Tongue (tissue), 2 donors: ENCODE results near the gene ALPL. TPM values are rescaled to one million over a fixed set of nuclear protein-coding genes. Genes with fewer than 3 reads are reported as not detected.
"Not testable (repeated sequence)": the region's sequence is repeated elsewhere in the genome, so short reads cannot be mapped to it uniquely, and the experiment has no call there.

ENCODE experiments used
- DNase-seq: peaks from one replicate; pipeline ENCODE4 v3.0.0-alpha.2; 2015
- total RNA-seq: library from RNA; depleted of rRNA; stranded (reverse); fragments of >200 nt; gene quantifications from one replicate; pipeline ENCODE4 v1.2.3, GENCODE V29; 2014

The ALPL gene
- total RNA-seq, 1 donor from 2014 or later: 3.8 TPM

- DNase-seq: no peak
Observed at GRCh38 chr1:21507511-21508270, 1.5 kb upstream of the ALPL start.

DNA sequence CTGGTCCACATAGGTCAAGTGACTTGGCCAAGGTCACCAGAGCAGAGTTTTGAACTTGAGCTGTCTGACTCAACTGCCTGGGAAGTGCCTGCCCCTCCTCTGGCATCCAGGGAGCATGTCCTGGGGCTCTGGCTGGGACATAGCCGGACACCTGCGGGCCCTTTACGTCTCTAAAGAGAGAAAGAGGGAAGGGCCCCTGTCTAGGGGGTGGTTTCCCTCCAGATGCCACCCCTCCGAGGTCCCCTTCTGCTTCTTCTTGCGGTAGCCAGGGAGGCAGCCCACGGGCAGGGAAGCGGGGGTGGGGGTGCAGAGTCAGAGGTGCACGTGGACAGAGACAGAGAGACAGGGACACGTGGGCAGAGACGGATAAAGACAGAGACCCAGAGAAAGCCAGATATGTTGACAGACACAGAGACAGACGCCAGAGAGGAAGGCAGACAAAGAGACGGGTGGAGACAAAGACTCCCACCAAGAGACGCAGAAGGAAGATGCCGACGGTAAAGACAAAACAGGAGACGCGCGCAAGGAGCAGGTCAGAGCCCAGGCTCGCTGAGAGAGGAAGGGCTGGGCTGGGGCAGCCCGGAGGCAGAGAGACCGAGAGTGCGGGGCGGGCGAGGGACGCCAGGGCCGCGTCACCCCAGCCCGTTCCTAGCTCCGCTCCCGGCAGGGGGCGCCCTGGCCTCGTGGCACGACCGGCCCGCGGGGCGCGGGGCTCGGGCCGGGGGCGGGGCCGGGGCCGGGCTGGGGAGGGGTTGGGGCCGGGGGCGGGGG lies 458 bp upstream of the ALPL start:
- peak; percentile 75 for DNase-seq

GRCh38 chr1:21510113-21510493 lies 880 bp downstream of the ALPL start:
- no peak for DNase-seq

DNA sequence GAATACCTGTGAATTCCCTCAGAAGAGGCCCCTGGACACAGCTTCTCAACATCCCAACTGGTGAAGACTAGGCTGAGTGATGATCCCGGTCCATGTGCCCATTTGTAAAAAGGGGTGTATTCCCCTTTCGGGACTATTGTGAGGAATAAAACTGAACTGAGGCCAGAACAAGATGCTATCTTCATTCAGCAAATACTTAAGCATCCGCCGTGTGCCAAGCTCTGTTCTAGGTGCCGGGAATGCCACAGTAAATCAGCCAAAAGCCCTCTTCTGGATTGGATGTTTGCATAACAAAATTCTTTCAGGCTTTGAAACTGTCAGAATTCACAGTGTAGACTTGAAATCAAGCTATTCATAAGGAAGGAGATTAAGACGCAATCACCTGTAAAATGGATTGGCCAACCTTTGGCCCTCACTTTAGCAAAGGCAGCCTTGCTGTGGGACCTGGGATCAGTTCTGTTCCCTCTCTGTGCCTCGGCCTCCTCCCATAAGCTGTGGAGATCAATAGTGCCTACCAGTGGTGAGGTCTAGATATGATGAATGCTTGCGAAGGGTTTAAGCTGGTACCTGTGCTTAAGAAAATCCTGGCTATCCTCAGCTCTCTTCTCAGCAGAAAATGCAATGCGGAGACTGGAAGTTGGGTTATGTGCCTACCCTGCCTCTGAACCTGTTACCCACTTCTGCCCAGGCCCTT lies 1.8 kb downstream of the ALPL start:
- no peak for DNase-seq

DNA sequence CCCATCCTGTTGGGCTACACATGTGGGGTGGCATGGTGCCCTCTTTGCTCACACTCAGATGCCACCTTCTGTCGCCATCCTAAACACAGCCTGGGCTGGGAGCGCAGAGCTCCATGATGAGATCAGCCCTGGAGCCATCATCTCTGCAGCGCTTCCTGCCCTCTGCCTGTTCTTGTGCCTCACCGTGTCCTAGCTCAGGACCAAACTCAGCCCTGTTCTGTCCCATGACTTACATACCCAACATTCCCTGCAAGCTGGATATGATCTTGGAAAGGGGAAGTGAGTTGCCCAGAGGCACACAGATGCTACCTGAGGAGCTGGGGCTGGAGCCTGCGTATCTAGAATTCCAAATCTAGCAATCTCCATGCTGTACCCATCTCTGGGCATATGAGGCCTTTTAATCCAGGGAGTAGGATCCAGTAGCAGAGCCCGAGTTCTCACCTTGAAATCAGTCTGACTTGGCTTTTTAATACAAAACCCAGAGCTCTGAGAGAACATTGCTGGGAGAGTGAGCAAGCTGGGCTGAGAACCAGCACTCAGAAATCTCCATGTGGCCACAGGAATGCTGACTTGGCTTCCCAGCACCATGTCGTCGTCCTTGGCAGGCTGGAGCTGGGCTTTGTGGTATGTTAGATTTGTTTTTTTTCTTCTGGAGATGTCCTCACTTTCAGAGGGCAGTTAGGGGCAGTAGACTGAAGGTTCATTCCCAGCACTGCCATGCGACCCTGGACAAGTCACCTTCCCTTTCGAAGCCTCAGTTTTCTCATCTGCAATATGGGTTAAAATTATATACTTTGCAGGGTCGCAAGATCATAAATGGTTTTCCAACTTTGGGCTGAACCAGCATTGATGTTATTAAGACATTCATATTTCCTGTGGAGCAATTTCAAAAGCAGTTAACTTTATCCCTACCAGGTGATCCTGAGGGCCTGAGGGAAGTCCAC lies 2.6 kb downstream of the ALPL start:
- DNase-seq: peak; percentile 54

DNA sequence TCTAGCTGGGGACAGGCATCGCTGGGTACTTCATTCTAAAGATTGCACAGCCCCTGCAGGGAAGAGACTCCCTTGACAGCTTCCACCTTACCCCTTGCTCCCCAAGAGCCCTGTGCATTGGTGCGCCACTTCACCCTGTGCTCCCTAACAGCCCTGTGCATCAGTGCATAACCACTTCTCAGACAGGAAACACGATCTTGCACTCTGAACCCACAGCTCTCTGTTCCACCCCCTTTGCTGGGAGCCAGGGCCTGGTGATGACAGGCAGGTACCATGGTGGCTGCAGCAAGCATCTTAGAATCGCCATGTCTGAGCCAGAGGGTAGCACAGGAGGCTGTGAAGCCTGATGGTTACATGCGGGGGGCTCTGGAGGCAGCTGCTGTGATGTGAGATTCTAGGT lies 5.0 kb downstream of the ALPL start:
- DNase-seq: no peak

- DNase-seq: no peak
Observed at GRCh38 chr1:21517161-21517589, 8.0 kb downstream of the ALPL start.

DNA sequence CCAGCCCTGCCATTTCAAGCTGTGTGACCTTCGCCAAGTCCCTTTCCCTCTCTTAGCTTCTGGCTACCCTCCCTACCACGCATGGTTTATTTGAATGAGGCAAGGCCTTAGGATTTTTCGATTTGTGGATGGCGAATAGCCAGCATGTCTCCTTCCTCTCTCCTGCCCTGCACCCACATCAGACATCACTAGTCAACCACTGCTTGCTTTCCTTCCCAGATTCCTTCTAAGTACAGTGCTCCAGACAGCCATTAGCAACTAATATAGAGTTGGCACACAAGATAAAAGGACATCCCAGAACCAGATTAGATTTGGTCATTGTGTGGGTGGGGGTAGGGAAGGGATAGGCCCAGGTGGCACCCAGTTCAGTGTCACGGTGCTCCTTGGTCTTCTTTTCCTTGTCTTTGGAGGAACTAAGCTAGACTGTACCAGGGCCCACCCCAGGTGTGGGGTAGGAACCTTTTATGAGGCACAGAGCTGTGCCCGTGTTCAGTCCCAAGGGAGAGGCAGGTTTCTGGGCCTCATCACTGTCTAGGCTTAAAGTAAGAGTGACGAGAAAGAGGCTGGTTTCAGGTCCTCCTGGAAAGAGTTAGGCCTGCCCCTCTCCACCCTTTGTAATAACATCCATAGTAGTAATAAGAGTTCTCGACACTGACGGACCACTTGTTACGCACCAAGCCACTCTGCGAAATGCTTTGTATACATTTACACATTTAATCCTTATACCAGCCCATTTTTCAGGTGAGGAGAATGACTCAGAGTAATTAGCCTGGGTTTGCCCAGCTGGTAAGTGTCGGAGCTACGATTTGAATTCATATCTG lies 8.6 kb downstream of the ALPL start:
- no peak for DNase-seq

- DNase-seq: no peak
Observed at GRCh38 chr1:21518774-21519455, 9.7 kb downstream of the ALPL start.

GRCh38 chr1:21519486-21520070 lies 10.4 kb downstream of the ALPL start:
- not testable (repeated sequence) for DNase-seq

DNA sequence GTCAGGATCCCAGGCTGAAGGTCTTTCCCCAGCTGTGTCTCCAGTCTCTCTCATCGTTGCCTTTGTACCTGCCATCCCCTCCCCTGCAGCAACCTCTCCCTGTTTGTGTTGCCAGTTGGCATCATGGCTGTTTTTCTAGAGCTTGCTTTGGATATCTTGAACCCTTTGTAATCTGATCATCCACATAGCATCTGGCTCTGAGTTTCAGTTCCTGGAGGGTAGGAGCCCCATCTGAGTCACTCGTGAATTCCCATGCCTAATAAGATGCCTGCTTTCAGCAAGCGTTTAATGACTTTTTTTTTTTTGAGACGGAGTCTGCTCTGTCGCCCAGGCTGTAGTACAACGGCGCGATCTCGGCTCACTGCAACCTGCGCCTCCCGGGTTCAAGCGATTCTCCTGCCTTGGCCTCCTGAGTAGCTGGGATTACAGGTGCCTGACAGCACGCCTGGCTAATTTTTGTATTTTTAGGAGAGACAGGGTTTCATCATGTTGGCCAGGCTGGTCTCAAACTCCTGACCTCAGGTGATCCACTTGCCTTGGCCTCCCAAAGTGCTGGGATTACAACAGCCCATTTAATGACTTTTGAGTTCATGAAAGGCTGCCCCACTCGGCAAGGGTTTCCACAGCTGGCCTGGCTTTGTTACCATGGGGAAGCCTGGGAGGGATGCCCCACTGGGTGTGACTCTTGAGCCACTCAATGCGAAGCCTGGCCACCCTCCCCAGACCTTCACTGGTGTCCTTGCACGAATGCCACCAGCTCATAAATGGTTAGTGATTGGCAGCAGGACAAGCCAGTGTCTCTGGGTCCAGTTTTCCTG lies 11.9 kb downstream of the ALPL start:
- no peak for DNase-seq

GRCh38 chr1:21521717-21522060 lies 12.5 kb downstream of the ALPL start:
- DNase-seq: no peak

GRCh38 chr1:21522525-21523038 lies 13.4 kb downstream of the ALPL start:
- DNase-seq: no peak

DNA sequence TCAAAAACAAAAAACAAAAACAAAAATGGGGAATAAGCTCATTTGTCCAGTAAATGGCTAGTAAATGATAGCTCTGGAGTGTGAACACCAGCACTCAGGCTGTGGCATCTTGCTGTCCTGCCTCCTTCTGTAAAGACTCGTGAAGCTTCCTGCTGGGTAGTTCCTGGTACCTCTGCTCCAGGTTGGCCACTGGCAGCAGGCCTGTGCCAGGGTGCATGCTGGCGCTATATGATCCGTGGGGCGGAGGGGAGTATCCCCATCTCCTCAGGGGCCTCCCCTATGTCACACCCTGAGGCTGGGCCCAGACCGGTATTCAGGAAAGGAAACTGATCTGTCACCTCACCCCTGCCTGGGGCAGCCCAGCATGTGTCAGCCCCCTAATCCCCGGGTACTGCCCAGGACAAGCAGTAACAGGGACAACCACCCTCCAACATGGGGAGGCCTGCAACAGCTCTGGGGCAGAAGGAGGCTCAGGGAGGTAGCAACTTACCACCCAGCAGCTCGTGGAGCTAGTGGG lies 14.1 kb downstream of the ALPL start:
- no peak for DNase-seq

DNA sequence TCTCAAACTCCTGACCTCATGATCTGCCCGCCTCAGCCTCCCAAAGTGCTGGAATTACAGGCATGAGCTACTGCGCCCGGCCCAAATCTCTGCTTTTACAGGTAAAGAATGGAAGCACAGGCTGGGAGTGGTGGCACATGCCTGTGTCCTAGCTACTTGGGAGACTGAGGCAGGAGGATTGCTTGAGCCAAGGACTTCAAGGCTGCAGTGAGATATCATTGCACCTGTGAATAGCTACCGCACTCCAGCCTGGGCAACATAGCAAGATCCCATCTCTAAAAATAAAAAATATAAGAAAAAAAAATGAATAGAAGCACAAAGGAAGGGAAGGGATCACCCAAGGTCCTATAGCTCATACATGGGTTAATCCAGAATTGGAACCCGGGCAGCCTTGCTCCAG lies 15.0 kb downstream of the ALPL start:
- no peak for DNase-seq

DNA sequence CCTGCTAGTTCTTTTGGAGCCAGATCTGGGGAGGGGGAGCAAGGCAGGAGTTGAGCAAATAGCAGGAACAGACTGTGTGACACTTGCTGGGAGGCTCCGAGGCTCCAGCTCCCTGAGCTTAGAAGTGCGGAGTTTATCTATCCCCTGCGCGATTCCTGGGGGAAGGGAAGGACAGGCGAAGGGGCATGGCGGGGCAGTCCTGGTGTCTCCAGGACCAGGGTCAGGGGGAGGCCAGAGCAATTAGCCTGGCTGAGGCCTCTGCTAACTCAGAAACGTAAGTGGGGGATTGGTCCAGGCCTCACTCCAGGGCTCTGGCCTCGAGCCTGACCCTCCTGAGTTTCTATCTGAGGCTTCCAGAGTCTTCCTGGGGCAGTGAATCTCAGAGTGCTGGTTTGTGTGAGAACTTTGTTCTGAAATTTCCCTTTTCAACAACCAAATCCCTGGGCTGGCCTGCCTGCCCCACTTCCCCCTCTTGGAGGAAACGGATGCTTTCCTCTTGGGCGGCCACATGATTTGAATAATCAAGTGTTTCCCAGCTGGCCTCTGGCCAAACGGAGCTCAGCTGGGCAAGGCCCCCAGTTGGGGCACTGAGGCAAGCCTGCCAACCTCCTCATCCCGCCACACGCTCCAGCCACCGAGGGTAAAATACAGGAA lies 15.6 kb downstream of the ALPL start:
- DNase-seq: peak; percentile 43

- DNase-seq: no peak
Observed at GRCh38 chr1:21525340-21525717, 16.1 kb downstream of the ALPL start.

DNA sequence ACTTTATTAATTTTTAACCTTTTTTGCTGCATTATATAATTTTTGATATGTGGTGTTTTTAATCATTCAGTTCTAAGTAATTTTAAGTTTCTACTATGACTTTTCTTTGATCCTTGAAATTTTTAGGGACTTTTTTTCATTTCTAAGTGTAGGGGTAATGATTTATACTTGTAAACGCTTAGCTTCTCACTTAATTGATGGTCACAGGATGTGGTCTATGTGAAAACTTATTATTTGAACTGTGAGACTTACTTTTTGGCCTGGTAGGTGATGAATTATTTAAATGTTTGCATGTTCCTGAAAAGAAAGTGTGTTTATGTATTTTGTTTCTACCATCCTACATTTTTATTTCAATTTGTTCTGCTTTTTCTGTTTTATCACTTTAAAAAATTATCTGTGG lies 17.2 kb downstream of the ALPL start:
- no peak for DNase-seq
